Heart right ventricle (tissue), 16 donors: ENCODE data around the gene CSNK1G2. TPM values are rescaled to one million over a fixed set of nuclear protein-coding genes. Genes with fewer than 3 reads are reported as not detected.

Source experiments
- ATAC-seq, 8 donors: fragments of 200-7000 bp; cut with Tn5 transposase; one replicate each; pipeline ENCODE4 v1.9.1; 2020; ENCODE audit warnings: mild to moderate bottlenecking in 8 of 8, moderate library complexity in 8 of 8, moderate number of reproducible peaks in 1 of 8
- DNase-seq, 2 donors: peaks; one replicate each; pipeline ENCODE4 v3.0.0-alpha.2; 2020
- H3K27ac ChIP-seq, 10 donors: fragments of 200-600 bp; sonication (generic) in 2 of 10; one replicate each; pipeline versions ENCODE4 v1.5.0 to v1.8.0; 2020 to 2022; ENCODE audit warnings: mild to moderate bottlenecking in 3 of 10
- H3K27me3 ChIP-seq, 7 donors: fragments of 200-600 bp; one replicate each; pipeline ENCODE4 v1.8.0; 2021 to 2022; ENCODE audit warnings: mild to moderate bottlenecking in 2 of 7
- H3K36me3 ChIP-seq, 9 donors: fragments of 200-600 bp; sonication (generic) in 1 of 9; one replicate each; pipeline versions ENCODE4 v1.5.0 to v1.8.0; 2020 to 2022; ENCODE audit warnings: mild to moderate bottlenecking in 2 of 9
- H3K4me1 ChIP-seq, 9 donors: fragments of 200-600 bp; sonication (generic) in 1 of 9; one replicate each; pipeline versions ENCODE4 v1.5.0 to v1.8.0; 2020 to 2022; ENCODE audit warnings: mild to moderate bottlenecking in 4 of 9
- H3K4me3 ChIP-seq, 10 donors: fragments of 200-600 bp; sonication (generic) in 2 of 10; one replicate each; pipeline versions ENCODE4 v1.5.0 to v1.8.0; 2020 to 2022; ENCODE audit warnings: mild to moderate bottlenecking in 7 of 10, moderate library complexity in 2 of 10
- H3K9me3 ChIP-seq, 11 donors: fragments of 200-600 bp in 10 of 11; sonication (generic) in 2 of 11; one replicate each; pipeline versions ENCODE4 v1.5.0 to v1.8.0; 2013 to 2022; ENCODE audit warnings: mild to moderate bottlenecking in 2 of 11, control low read depth in 1 of 11, moderate library complexity in 1 of 11
- CTCF ChIP-seq, 9 donors: fragments of 200-600 bp; sonication (generic) in 2 of 9; IDR thresholded peaks; one replicate each; pipeline versions ENCODE4 v1.5.0 to v1.8.0; 2021 to 2022; ENCODE audit warnings: antibody characterized with exemption in 9 of 9, mild to moderate bottlenecking in 5 of 9, moderate library complexity in 1 of 9
- WGBS, 2 donors: extraction: QIAGEN DNeasy Blood & Tissue Kit; methylation state at CpG; one replicate each; pipeline ENCODE4 v1.1.7; 2013; ENCODE audit warnings: inconsistent platforms in 1 of 2; 5-methylcytosine and 5-hydroxymethylcytosine counted together
- intact Hi-C, 10 donors: fragments of 100-400 bp; cut with DNase I; formaldehyde crosslinking; loops; one replicate each; pipeline versions ENCODE4 v1.11.1 to v1.14.2; 2022
- polyA plus RNA-seq, 2 donors: library from polyadenylated mRNA; stranded (reverse); fragments of 200-250 nt; gene quantifications; one replicate each; pipeline ENCODE4 v1.2.3, GENCODE V29; 2013
- total RNA-seq, 10 donors: library from RNA; stranded (reverse); fragmentation: NEBNext Ultra II Directional in 3 of 10; extraction: Animal tissue kit (Norgen Biotek cat#: 25700) in 3 of 10; gene quantifications; one replicate each; pipeline versions ENCODE4 v1.2.1 to v1.2.4, GENCODE V29; 2021 to 2023
- donor health status: Arrhythmogenic right ventricular cardiomyopathy.
- donor health status: ischemic (EF 13 %, LVEDD 7.1; RV severe dilation, severe dysfunction).
- donor health status: healthy with polysubstance abuse.
- donor health status: DM: no; HTN: yes; CAD: no.
- donor health status: DM: no; HTN: no; CAD: no.
- donor health status: ischemic (EF 25% LVEDD 6.9; RV normal size, moderate dysfunction).
- donor health status: ischemic (EF 25% LVEDD 5.7; RV mildly dilated, moderate dysfunction).
- donor health status: healthy.
- donor health status: DM: yes; HTN: yes; CAD: no.
- donor health status: Ischemic cardiomyopathy.
- donor health status: ischemic (EF 35%, LVEDD 5.7; RV mildly dilated, moderate dysfunction).
- donor health status: nonischemic (EF 11% LVEDD 7.7; RV severe dilation, severe dysfunction).
- donor health status: DM: yes; HTN: yes; CAD: no.
- donor health status: PGD.
- donor health status: ischemic (EF 29% LVEDD 5.4; RV normal size, mild dysfunction).
- donor health status: nonischemic (EF 23%, LVEDD 6.1; RV moderate dilation, normal function).

The CSNK1G2 gene
- total and polyA plus RNA-seq, 12 donors = 17.7 to 35.2 (median 23.9) TPM

- intact Hi-C loops = no loop called here
- DNase-seq (no peak), ATAC-seq (no peak)
- Histone ChIP-seq H3K27ac (no peak overlapping the region), H3K27me3 (no peaks in the 10 kb centered on the region), H3K36me3 (peaks cover 0 to 98% (median 40%) of the 10 kb centered on the region in 9 donors), H3K4me1 (no peaks in the 10 kb centered on the region), H3K9me3 (no peaks in the 10 kb centered on the region), H3K4me3 (no peak overlapping the region)
- WGBS, 2 donors = 92 to 93% methylated on average over 40 of the region's 40 CpGs
- no peak for TF ChIP-seq CTCF (IDR thresholded peaks at IDR 0.05)
Measured at GRCh38 chr19:1989513-1990229, 48.7 kb downstream of the CSNK1G2 start.

DNA sequence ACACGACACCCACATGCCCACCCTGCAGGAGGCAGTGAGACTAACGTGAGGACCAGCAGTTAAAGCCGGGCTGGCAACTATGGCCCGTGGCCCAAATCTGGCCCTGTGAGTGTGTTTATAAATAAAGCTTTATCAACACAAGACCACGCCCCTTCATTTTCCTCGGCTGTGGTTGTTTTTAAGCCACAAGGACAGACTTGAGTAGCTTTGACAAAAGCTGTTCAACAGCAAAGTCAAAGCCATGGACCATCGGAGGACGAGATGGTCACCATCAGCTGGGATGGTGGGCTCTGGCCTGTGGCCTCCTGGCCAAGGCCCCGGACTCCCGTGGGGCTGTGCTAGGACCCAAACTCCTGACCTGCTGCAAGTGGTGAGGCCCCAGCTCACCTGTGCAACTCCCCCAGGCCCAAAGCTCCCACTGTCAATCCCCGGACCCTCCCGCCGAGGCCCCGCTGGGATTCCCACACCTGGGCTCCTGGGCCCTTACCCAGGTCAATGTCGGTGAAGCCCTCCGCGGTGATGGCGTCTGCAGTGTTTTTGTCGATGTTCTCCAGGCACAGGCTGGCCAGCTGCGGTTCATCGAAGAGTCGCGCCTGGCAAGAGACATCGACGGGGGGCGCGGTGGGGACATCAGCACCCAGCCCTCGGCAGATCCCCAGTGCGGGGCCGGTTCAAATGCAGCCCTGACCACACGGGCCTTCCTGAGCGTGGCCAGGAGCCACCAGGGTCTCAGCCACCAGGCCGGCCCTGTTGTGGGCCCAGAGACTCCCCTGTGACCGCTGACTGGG is 49.5 kb downstream of the CSNK1G2 start:
- intact Hi-C loops = no loop called here
- DNase-seq (no peak), ATAC-seq (no peak)

DNA sequence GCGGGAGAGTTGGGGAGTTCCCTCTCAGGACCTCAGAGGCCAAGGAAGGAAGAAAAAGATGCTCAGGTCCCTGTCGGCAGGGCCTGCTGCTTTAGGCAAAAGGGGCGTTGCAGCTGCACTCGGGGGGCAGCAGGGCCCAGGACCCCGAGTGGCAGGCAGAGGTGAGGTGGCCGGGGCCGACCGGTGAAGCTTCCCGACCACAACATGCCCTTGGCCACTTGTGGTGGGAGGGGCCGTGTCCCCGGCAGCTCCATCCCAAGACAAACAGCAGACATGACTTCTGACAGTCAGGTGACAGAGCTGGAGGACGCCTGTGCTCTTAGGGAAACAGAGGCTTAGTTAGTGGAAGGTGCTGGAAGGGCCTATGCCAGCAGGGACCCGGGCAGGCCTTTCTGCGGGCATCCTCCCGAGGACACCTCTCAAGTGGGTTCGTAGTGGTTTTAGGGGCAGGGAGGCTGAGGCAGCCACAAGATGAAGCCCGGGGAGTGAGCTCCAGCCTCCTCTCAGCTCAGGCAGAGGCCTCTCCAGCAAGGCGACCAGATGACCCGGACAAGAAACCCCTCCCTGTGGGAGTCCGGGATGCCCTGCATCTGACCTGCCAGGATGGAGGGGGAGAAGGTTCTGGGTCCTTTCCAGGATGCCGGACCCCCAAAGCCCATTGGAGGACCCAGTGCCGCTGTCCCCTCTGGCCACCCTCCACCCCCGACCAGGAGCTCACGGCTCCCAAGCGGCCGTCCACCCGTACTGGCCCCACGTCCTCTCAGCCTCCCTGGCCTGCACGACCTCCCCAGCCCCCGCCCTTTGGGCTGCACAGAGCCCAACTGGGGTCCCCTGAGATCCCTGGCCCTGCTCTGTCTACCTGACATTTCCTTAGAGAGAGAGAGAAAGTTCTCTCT is 50.3 kb downstream of the CSNK1G2 start:
- DNase-seq (no peak), ATAC-seq (no peak)
- H3K9me3 ChIP-seq = no peaks in the 10 kb centered on the region
- WGBS, 2 donors = 85 to 88% methylated on average over 30 of the region's 30 CpGs
- intact Hi-C loops = no loop called here
- H3K4me1 ChIP-seq = no peaks in the 10 kb centered on the region
- no peak overlapping the region for H3K4me3 ChIP-seq
- peaks cover 0 to 96% (median 40%) of the 10 kb centered on the region in 9 donors for H3K36me3 ChIP-seq
- no peak overlapping the region for H3K27ac ChIP-seq
- no peak for TF ChIP-seq CTCF (IDR thresholded peaks at IDR 0.05)
- no peaks in the 10 kb centered on the region for H3K27me3 ChIP-seq

More for the DNA sequence above, 49.5 kb downstream of the CSNK1G2 start:
- peaks cover 0 to 96% (median 39%) of the 10 kb centered on the region in 9 donors for H3K36me3 ChIP-seq
- H3K4me1 ChIP-seq = no peaks in the 10 kb centered on the region
- 96 to 97% methylated on average over 34 of the region's 34 CpGs for WGBS, 2 donors
- no peaks in the 10 kb centered on the region for H3K9me3 ChIP-seq
- no peaks in the 10 kb centered on the region for H3K27me3 ChIP-seq
- H3K4me3 ChIP-seq = no peak overlapping the region
- H3K27ac ChIP-seq = no peak overlapping the region
- no peak for TF ChIP-seq CTCF (IDR thresholded peaks at IDR 0.05)

DNA sequence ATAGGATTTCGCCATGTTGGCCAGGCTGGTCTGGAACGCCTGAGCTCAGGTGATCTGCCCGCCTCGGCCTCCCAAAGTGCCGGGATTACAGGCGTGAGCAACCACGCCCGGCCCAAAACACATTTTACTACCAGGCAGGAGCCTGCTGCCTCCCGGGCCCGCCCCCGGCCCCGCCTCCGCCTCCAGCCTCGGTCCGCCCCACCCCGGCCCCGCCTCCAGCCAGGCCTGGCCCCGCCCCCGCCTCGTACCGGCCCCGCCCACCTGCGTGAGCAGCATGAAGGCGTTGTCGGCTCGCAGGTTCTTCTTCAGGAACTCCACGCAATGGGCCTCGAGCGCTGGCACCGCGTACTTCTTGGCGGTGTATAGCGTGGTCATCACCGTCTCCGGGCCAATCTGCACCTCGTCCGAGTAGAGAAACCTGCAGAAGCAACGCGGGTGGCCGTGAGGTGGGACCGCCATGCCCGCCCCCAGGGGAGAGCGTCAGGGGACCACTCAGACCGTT is 51.8 kb downstream of the CSNK1G2 start:
- Histone ChIP-seq H3K4me3 (no peak overlapping the region), H3K36me3 (peaks cover 0 to 96% (median 36%) of the 10 kb centered on the region in 9 donors), H3K27ac (no peak overlapping the region), H3K4me1 (no peaks in the 10 kb centered on the region), H3K27me3 (no peaks in the 10 kb centered on the region), H3K9me3 (no peaks in the 10 kb centered on the region)
- TF ChIP-seq CTCF (IDR thresholded peaks at IDR 0.05) = no peak
- WGBS, 2 donors = 90 to 92% methylated on average over 44 of the region's 44 CpGs
- ATAC-seq = no peak
- no peak for DNase-seq
- intact Hi-C loops = no loop called here
